ENCODE data around the gene CREB5.

The CREB5 gene

GRCh38 chr7:28837216-28837615, 424.9 kb downstream of the CREB5 start:
- no peak for DNase-seq

- no peak for DNase-seq
Observed at GRCh38 chr7:28840592-28840995, 428.3 kb downstream of the CREB5 start.

GRCh38 chr7:28841766-28842165, 429.4 kb downstream of the CREB5 start:
- no peak for DNase-seq

GRCh38 chr7:28842769-28843295, 430.5 kb downstream of the CREB5 start:
- no peak for DNase-seq

- DNase-seq: no peak
Observed at GRCh38 chr7:28845106-28845505, 432.8 kb downstream of the CREB5 start.

- no peak for DNase-seq
Observed at GRCh38 chr7:28847176-28847575, 434.9 kb downstream of the CREB5 start.

GRCh38 chr7:28847681-28848080, 435.4 kb downstream of the CREB5 start:
- no peak for DNase-seq

GRCh38 chr7:28848906-28849305, 436.6 kb downstream of the CREB5 start:
- no peak for DNase-seq

GRCh38 chr7:28850699-28851098, 438.4 kb downstream of the CREB5 start:
- DNase-seq: no peak

GRCh38 chr7:28853150-28853549, 440.8 kb downstream of the CREB5 start:
- DNase-seq: no peak

GRCh38 chr7:28853834-28854749, 441.8 kb downstream of the CREB5 start:
- DNase-seq: peak; percentile 67

- DNase-seq: no peak
Observed at GRCh38 chr7:28854750-28855074, 442.4 kb downstream of the CREB5 start.

- no peak for DNase-seq
Observed at GRCh38 chr7:28855538-28856217, 443.4 kb downstream of the CREB5 start.

- no peak for DNase-seq
Observed at GRCh38 chr7:28856656-28857055, 444.3 kb downstream of the CREB5 start.

GRCh38 chr7:28858206-28858605, 445.9 kb downstream of the CREB5 start:
- DNase-seq: no peak

GRCh38 chr7:28858895-28859294, 446.6 kb downstream of the CREB5 start:
- no peak for DNase-seq

- DNase-seq: no peak
Observed at GRCh38 chr7:28861825-28862224, 449.5 kb downstream of the CREB5 start.

- no peak for DNase-seq
Observed at GRCh38 chr7:28862595-28863272, 450.4 kb downstream of the CREB5 start.

- DNase-seq: no peak
Observed at GRCh38 chr7:28865601-28866144, 453.4 kb downstream of the CREB5 start.

- DNase-seq: no peak
Observed at GRCh38 chr7:28868712-28869111, 456.4 kb downstream of the CREB5 start.

- DNase-seq: no peak
Observed at GRCh38 chr7:28871077-28871476, 458.8 kb downstream of the CREB5 start.

- no peak for DNase-seq
Observed at GRCh38 chr7:28871631-28872030, 459.3 kb downstream of the CREB5 start.

- DNase-seq: no peak
Observed at GRCh38 chr7:28872226-28872625, 459.9 kb downstream of the CREB5 start.
